ENCODE data around the gene C19orf12.

The C19orf12 gene

GRCh38 chr19:29662278-29662603 lies 52.8 kb downstream of the C19orf12 start:
- TF ChIP-seq FOXP2 (optimal IDR thresholded peaks at IDR 0.05; ENCODE audit: control extremely low read depth, extremely low read length, insufficient read depth) (no peak), POLR2AphosphoS5 (IDR thresholded peaks at IDR 0.05; ENCODE audit: borderline replicate concordance, low read depth, low read length) (no peak), EZH2 (IDR thresholded peaks at IDR 0.05) (no peak)
- Histone ChIP-seq H3K4me3 (no peak overlapping the region), H3K9me3 (ENCODE audit: low read depth, low read length) (no peaks in the 10 kb centered on the region), H3K36me3 (ENCODE audit: insufficient read depth, low read length) (no peaks in the 10 kb centered on the region), H3K27ac (no peak overlapping the region), H3K9ac (ENCODE audit: insufficient read length) (no peak overlapping the region)
- DNase-seq (ENCODE audit: low read depth, low spot score) = no peak

DNA sequence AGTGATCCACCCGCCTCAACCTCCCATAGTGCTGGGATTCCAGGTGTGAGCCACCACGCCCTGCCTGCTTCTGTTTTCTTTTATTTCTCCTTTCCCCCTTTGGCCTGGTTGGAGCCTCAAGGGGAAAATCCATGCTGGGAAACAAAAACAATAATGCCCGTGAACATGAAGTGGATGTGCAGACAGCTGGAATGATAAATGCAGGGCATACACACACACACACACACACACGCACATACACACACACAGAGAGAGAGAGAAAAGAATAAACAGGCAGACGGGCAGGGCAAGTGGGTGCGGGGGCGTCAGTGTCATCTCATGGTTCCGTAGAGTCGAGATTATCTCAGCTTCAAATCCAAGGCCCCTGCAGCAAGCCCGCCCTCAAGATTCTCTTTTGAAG lies 54.2 kb downstream of the C19orf12 start:
- Histone ChIP-seq H3K9ac (ENCODE audit: insufficient read length) (no peak overlapping the region), H3K4me3 (no peak overlapping the region), H3K27ac (no peak overlapping the region), H3K9me3 (ENCODE audit: low read depth, low read length) (no peaks in the 10 kb centered on the region), H3K36me3 (ENCODE audit: insufficient read depth, low read length) (no peaks in the 10 kb centered on the region)
- DNase-seq (ENCODE audit: low read depth, low spot score) = no peak
- TF ChIP-seq POLR2AphosphoS5 (IDR thresholded peaks at IDR 0.05; ENCODE audit: borderline replicate concordance, low read depth, low read length) (no peak), EZH2 (IDR thresholded peaks at IDR 0.05) (no peak), FOXP2 (optimal IDR thresholded peaks at IDR 0.05; ENCODE audit: control extremely low read depth, extremely low read length, insufficient read depth) (no peak)

DNA sequence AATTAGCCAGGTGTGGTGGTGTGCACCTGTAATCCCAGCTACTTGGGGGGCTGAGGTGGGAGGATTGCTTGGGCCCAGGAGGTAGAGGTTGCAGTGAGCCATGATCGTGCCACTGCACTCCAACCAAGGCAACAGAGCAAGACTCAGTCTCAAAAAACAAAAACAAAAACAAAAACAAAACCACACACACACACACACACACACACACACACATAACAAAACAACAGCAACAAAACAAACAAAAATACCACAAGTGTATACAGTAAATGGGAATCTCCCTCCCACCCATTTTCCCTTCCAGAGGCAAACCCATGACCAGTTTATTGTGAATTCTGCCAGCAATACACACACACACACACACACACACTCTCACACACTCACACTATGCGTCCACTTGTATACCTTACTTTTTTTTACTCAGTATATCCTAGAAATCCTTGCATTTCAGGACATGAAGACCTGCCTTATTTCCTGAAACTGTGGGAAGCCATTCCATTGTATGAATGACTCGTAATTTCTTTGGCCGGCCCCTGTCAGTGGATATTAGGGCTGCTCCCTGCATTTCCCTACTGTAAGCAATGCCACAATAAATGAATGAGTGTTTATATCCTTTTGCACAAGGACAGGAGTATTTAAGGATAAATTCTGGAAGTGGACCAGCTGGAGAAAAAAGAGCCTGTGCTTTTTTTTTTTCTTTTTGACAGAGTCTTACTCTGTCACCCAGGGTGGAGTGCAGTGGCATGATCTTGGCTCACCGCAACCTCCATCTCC lies 56.7 kb downstream of the C19orf12 start:
- TF ChIP-seq POLR2AphosphoS5 (IDR thresholded peaks at IDR 0.05; ENCODE audit: borderline replicate concordance, low read depth, low read length) (no peak), FOXP2 (optimal IDR thresholded peaks at IDR 0.05; ENCODE audit: control extremely low read depth, extremely low read length, insufficient read depth) (no peak), EZH2 (IDR thresholded peaks at IDR 0.05) (no peak)
- H3K36me3 ChIP-seq (ENCODE audit: insufficient read depth, low read length) = no peaks in the 10 kb centered on the region
- no peak for DNase-seq (ENCODE audit: low read depth, low spot score)
- H3K9me3 ChIP-seq (ENCODE audit: low read depth, low read length) = no peaks in the 10 kb centered on the region; the same call in 1 of the 2 replicates
- H3K4me3 ChIP-seq = no peak overlapping the region
- H3K9ac ChIP-seq (ENCODE audit: insufficient read length) = no peak overlapping the region
- H3K27ac ChIP-seq = no peak overlapping the region

DNA sequence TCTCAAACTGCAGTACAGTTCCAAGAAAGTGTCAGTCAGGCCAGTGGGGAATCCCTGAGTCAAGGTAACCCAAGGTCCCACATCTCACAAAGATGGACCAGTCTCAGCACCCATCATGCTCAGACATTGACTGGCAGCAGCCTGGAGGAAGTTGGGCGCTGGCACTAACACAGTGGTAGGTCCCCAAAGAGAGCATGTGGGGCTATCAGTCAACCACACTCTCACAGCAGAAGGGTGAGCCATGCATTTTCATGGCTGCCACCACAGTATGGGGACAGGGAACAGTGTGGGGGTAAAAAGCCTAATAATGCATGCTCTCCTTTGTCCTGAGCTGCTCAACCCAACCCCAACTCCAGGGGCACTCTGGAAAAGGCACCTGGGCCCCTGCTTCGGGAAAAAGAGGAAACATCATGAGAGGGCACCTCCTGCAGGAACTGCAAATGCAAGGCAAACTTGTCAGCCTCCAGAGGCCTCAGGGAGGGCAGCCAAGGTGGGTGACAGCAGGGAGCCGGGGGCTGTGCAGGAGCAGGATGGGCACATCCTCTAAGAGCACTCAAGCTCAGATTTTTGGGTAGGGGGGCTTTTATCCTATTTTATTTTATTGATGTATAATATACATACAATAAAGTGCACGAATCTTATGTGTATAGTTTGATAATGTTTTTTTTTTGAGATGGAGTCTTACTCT lies 59.3 kb downstream of the C19orf12 start:
- no peak for DNase-seq (ENCODE audit: low read depth, low spot score)
- no peaks in the 10 kb centered on the region; the same call in 1 of the 2 replicates for H3K9me3 ChIP-seq (ENCODE audit: low read depth, low read length)
- no peak overlapping the region for H3K9ac ChIP-seq (ENCODE audit: insufficient read length)
- H3K36me3 ChIP-seq (ENCODE audit: insufficient read depth, low read length) = no peaks in the 10 kb centered on the region
- no peak overlapping the region for H3K27ac ChIP-seq
- no peak for TF ChIP-seq FOXP2 (optimal IDR thresholded peaks at IDR 0.05; ENCODE audit: control extremely low read depth, extremely low read length, insufficient read depth)
- TF ChIP-seq EZH2 (IDR thresholded peaks at IDR 0.05) = no peak
- TF ChIP-seq POLR2AphosphoS5 (IDR thresholded peaks at IDR 0.05; ENCODE audit: borderline replicate concordance, low read depth, low read length) = no peak
- H3K4me3 ChIP-seq = no peak overlapping the region

DNA sequence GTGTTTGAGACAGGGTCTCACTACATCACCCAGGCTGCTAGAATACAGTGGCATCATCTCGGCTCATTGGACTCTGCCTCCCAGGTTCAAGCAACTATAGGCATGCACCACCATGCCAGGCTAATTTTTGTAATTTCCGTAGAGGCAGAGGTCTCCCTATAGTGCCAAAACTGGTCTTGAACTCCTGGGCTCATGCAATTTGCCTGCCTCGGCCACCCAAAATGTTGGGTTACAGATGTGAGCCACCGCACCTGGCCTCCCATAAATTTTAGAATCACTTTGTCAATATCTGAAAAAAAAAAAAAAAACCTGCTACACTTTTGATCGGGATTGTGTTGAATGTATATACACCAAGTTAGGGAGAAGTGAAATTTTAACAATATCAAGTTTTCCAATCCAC lies 61.7 kb downstream of the C19orf12 start:
- Histone ChIP-seq H3K9me3 (ENCODE audit: low read depth, low read length) (no peaks in the 10 kb centered on the region; the same call in 1 of the 2 replicates), H3K9ac (ENCODE audit: insufficient read length) (no peak overlapping the region), H3K36me3 (ENCODE audit: insufficient read depth, low read length) (no peaks in the 10 kb centered on the region), H3K27ac (no peak overlapping the region), H3K4me3 (no peak overlapping the region)
- DNase-seq (ENCODE audit: low read depth, low spot score) = no peak
- no peak for TF ChIP-seq FOXP2 (optimal IDR thresholded peaks at IDR 0.05; ENCODE audit: control extremely low read depth, extremely low read length, insufficient read depth)

GRCh38 chr19:29651622-29652394 lies 63.3 kb downstream of the C19orf12 start:
- Histone ChIP-seq H3K4me3 (no peak overlapping the region), H3K27ac (no peak overlapping the region), H3K9me3 (ENCODE audit: low read depth, low read length) (no peaks in the 10 kb centered on the region; the same call in 1 of the 2 replicates), H3K9ac (ENCODE audit: insufficient read length) (no peak overlapping the region), H3K36me3 (ENCODE audit: insufficient read depth, low read length) (no peaks in the 10 kb centered on the region)
- no peak for DNase-seq (ENCODE audit: low read depth, low spot score)
- TF ChIP-seq FOXP2 (optimal IDR thresholded peaks at IDR 0.05; ENCODE audit: control extremely low read depth, extremely low read length, insufficient read depth) = no peak
- TF ChIP-seq EZH2 (IDR thresholded peaks at IDR 0.05) = no peak
- no peak for TF ChIP-seq POLR2AphosphoS5 (IDR thresholded peaks at IDR 0.05; ENCODE audit: borderline replicate concordance, low read depth, low read length)

DNA sequence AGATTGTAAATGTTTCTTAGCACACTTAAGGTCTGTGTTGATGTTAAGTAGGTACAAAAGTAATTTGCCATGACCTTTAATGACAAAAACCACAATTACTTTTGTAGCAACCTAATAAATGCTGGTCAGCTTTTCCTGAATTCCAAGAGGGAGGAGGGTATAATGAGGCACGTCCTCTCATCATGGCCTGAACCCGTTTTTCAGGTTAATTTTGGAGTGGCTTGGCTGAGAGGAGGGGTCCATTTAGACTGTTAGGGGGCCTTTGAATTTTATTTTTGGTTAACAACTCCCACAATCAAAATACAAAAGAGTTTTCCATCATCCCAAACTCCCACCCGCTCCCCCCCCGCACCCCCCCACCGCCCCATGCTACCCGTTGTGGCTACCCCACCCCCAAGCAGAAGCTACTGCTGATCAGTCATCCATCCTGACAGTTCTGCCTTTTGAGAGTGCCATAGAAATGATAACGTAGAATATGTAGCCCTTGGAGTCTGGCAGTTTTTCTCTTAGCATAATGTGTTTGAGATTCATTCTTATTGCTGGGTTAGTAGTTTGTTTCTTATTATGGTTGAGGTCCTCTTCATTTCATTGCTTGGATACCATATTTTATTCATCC lies 64.2 kb downstream of the C19orf12 start:
- H3K36me3 ChIP-seq (ENCODE audit: insufficient read depth, low read length) = no peaks in the 10 kb centered on the region
- DNase-seq (ENCODE audit: low read depth, low spot score) = no peak
- H3K9ac ChIP-seq (ENCODE audit: insufficient read length) = no peak overlapping the region
- H3K4me3 ChIP-seq = no peak overlapping the region
- no peaks in the 10 kb centered on the region; the same call in 1 of the 2 replicates for H3K9me3 ChIP-seq (ENCODE audit: low read depth, low read length)
- H3K27ac ChIP-seq = no peak overlapping the region
- no peak for TF ChIP-seq EZH2 (IDR thresholded peaks at IDR 0.05)
- TF ChIP-seq POLR2AphosphoS5 (IDR thresholded peaks at IDR 0.05; ENCODE audit: borderline replicate concordance, low read depth, low read length) = no peak
- no peak for TF ChIP-seq FOXP2 (optimal IDR thresholded peaks at IDR 0.05; ENCODE audit: control extremely low read depth, extremely low read length, insufficient read depth)
